ENCODE data around the gene NOL4L. TPM values are rescaled to one million over a fixed set of nuclear protein-coding genes. Genes with fewer than 3 reads are reported as not detected.

Gene NOL4L
- total and polyA plus RNA-seq, 2 experiments from 2014 or later = 38.8 to 39.2 TPM

- H3K4me2 ChIP-seq = no peak overlapping the region
- Mint-ChIP-seq H3K36me3 (ENCODE audit: low read depth) (no peaks in the 10 kb centered on the region), H3K4me3 (no peak overlapping the region), H3K4me1 (peaks cover 12% of the 10 kb centered on the region), H3K27ac (no peak overlapping the region), H3K27me3 (ENCODE audit: insufficient read depth, low read depth, poor library complexity) (peaks cover 2% of the 10 kb centered on the region), H3K9me3 (no peaks in the 10 kb centered on the region)
- H3F3A ChIP-seq (replicated peaks; ENCODE audit: low read depth) = no peaks in the 10 kb centered on the region
- DNase-seq (ENCODE audit: low spot score) (no peak), ATAC-seq (no peak)
- TF ChIP-seq REST (IDR thresholded peaks at IDR 0.05; ENCODE audit: unreplicated experiment) (no peak), CREB1 (CRISPR knock-in tag; IDR thresholded peaks at IDR 0.05; ENCODE audit: low read depth) (no peak), STAT1 (IDR thresholded peaks at IDR 0.05; ENCODE audit: unreplicated experiment) (no peak), ETS1 (IDR thresholded peaks at IDR 0.05) (no peak), ZNF331 (CRISPR knock-in tag; IDR thresholded peaks at IDR 0.05; ENCODE audit: low read depth) (no peak), NANOG (IDR thresholded peaks at IDR 0.05; ENCODE audit: borderline replicate concordance) (no peak)
- TF ChIP-seq, protein P1, sequence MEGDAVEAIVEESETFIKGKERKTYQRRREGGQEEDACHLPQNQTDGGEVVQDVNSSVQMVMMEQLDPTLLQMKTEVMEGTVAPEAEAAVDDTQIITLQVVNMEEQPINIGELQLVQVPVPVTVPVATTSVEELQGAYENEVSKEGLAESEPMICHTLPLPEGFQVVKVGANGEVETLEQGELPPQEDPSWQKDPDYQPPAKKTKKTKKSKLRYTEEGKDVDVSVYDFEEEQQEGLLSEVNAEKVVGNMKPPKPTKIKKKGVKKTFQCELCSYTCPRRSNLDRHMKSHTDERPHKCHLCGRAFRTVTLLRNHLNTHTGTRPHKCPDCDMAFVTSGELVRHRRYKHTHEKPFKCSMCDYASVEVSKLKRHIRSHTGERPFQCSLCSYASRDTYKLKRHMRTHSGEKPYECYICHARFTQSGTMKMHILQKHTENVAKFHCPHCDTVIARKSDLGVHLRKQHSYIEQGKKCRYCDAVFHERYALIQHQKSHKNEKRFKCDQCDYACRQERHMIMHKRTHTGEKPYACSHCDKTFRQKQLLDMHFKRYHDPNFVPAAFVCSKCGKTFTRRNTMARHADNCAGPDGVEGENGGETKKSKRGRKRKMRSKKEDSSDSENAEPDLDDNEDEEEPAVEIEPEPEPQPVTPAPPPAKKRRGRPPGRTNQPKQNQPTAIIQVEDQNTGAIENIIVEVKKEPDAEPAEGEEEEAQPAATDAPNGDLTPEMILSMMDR (conservative IDR thresholded peaks at IDR 0.05; ENCODE audit: low read depth in 2 of 2) = no peak
- TF ChIP-seq, protein P2, sequence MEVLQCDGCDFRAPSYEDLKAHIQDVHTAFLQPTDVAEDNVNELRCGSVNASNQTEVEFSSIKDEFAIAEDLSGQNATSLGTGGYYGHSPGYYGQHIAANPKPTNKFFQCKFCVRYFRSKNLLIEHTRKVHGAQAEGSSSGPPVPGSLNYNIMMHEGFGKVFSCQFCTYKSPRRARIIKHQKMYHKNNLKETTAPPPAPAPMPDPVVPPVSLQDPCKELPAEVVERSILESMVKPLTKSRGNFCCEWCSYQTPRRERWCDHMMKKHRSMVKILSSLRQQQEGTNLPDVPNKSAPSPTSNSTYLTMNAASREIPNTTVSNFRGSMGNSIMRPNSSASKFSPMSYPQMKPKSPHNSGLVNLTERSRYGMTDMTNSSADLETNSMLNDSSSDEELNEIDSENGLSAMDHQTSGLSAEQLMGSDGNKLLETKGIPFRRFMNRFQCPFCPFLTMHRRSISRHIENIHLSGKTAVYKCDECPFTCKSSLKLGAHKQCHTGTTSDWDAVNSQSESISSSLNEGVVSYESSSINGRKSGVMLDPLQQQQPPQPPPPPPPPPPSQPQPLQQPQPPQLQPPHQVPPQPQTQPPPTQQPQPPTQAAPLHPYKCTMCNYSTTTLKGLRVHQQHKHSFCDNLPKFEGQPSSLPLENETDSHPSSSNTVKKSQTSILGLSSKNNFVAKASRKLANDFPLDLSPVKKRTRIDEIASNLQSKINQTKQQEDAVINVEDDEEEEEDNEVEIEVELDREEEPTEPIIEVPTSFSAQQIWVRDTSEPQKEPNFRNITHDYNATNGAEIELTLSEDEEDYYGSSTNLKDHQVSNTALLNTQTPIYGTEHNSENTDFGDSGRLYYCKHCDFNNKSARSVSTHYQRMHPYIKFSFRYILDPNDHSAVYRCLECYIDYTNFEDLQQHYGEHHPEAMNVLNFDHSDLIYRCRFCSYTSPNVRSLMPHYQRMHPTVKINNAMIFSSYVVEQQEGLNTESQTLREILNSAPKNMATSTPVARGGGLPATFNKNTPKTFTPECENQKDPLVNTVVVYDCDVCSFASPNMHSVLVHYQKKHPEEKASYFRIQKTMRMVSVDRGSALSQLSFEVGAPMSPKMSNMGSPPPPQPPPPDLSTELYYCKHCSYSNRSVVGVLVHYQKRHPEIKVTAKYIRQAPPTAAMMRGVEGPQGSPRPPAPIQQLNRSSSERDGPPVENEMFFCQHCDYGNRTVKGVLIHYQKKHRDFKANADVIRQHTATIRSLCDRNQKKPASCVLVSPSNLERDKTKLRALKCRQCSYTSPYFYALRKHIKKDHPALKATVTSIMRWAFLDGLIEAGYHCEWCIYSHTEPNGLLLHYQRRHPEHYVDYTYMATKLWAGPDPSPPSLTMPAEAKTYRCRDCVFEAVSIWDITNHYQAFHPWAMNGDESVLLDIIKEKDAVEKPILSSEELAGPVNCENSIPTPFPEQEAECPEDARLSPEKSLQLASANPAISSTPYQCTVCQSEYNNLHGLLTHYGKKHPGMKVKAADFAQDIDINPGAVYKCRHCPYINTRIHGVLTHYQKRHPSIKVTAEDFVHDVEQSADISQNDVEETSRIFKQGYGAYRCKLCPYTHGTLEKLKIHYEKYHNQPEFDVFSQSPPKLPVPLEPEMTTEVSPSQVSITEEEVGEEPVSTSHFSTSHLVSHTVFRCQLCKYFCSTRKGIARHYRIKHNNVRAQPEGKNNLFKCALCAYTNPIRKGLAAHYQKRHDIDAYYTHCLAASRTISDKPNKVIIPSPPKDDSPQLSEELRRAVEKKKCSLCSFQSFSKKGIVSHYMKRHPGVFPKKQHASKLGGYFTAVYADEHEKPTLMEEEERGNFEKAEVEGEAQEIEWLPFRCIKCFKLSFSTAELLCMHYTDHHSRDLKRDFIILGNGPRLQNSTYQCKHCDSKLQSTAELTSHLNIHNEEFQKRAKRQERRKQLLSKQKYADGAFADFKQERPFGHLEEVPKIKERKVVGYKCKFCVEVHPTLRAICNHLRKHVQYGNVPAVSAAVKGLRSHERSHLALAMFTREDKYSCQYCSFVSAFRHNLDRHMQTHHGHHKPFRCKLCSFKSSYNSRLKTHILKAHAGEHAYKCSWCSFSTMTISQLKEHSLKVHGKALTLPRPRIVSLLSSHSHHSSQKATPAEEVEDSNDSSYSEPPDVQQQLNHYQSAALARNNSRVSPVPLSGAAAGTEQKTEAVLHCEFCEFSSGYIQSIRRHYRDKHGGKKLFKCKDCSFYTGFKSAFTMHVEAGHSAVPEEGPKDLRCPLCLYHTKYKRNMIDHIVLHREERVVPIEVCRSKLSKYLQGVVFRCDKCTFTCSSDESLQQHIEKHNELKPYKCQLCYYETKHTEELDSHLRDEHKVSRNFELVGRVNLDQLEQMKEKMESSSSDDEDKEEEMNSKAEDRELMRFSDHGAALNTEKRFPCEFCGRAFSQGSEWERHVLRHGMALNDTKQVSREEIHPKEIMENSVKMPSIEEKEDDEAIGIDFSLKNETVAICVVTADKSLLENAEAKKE (CRISPR knock-in tag; IDR thresholded peaks at IDR 0.05) = no peak
- H2AFZ ChIP-seq = no peak overlapping the region
- no peaks in the 10 kb centered on the region for H3K36me3 ChIP-seq (ENCODE audit: insufficient read depth)
- H3K9me2 ChIP-seq (ENCODE audit: insufficient read depth) = no peaks in the 10 kb centered on the region
- no peaks in the 10 kb centered on the region for H3K27me3 ChIP-seq (ENCODE audit: insufficient read depth)
- no peak overlapping the region for H3K27ac ChIP-seq (ENCODE audit: low read depth)
- H4K20me1 ChIP-seq (replicated peaks; ENCODE audit: insufficient read depth) = peaks cover 15% of the 10 kb centered on the region; the same call in 1 of the 2 replicates
- H3K79me2 ChIP-seq (replicated peaks; ENCODE audit: insufficient read depth) = no peaks in the 10 kb centered on the region; the same call in 1 of the 2 replicates
- H3K4me1 ChIP-seq (ENCODE audit: insufficient read depth) = peaks cover 15% of the 10 kb centered on the region; the same call in 1 of the 2 replicates
- no peak overlapping the region for H3K4me3 ChIP-seq
Measured at GRCh38 chr20:32411955-32412706, 173.0 kb downstream of the NOL4L start.

Measured in GM23338 (cell line).